ENCODE results near the gene KCNQ1.

KCNQ1 gene

DNA sequence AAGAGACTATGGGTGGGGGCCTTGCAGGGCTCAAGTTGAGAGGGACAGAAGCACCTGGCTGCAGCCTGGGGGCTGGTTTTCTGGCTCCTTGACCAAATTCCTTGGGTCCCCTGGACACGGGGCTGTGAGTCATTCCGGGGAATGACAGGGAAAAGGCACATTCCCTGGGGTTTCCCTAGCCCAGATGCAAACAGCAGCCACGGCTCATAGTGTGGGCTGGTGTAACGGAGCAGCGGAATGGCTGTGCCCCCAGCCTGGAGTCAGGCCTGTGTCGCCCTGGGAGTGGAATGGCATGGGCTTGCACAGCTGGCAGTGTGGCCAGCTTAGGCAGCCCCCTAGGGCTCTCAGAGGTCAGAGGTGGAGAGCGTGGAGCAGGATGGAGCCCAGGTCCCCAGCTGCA is 332.6 kb downstream of the KCNQ1 start:
- DNase-seq (ENCODE audit: low read depth in 2 of 2) = no peak

DNA sequence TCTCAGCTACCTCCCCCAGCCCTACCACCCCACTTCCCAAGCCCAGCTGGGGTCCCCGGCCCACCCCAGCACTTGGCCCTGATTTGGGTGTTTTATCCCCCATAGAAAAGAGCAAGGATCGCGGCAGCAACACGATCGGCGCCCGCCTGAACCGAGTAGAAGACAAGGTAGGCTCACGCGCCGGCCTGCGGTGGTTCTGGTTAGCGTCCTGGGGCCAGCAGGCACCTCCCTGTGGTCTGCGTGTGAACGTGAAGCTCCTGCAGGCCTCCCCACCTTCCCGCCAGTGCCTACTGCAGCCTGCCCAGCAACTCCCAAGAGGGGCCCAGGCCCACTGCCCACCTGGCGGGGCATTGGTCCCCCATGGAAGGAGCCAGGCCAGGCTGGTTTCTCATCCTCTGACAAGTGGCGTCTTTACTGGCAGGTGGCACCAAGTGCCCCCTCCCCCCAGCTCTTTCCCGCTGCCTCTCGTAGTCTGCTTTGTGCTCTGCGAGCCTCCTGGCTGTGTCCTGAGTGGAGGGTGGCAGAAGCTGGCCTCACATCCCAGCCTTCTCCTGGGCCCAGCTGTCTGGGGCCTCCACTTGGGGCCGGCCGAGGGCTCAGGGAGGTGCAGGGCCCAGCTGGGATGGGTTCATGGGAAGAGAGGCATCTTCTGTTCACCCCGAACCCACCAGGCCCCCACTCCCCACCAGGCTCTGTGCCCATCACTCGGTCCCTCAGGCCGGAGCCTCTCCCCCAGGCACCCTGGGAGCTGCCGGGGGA is 333.2 kb downstream of the KCNQ1 start:
- DNase-seq (ENCODE audit: low read depth in 2 of 2) = no peak

DNA sequence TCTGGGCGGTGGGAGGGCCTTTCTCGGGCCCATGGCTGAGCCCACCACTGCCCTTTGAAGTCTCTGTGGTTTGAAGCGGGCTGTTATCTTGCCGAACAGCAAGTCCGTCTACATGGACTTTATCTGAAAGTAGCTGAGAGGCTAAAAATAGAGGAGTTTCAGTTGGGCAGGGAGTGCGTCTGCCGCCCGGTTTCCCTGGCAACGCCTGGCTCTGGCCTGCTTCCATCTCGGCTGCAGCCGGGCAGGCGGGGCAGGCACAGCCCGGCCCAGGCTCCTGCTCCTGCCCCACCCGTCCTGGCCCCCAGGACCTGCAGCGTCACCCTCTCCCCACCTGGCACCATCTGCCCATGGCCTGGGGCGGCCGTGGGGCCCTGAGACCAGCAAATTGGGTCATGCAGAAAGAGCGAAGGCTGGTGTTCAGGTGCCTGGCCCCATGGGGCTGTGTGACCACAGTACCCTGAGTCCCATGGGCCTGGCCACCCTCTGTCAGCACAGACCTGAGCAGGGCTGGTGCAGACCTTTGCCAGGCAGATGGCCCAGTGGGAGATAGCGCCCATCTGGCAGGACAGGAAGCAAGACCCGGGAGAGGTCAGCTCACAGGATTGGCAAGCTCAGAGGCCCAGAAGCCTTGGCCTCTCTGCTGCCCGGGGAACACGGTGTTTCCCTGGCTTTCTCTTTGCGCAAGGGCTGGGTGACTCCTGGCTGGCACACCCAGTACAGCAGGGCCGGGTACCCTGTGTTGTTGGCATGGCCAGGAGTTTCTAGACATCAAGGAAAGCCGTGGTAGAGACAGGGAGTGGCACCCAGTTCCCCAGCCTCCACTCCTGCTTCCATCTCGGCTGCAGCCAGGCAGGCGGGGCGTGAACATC is 334.1 kb downstream of the KCNQ1 start:
- no peak for DNase-seq (ENCODE audit: low read depth in 2 of 2)

DNA sequence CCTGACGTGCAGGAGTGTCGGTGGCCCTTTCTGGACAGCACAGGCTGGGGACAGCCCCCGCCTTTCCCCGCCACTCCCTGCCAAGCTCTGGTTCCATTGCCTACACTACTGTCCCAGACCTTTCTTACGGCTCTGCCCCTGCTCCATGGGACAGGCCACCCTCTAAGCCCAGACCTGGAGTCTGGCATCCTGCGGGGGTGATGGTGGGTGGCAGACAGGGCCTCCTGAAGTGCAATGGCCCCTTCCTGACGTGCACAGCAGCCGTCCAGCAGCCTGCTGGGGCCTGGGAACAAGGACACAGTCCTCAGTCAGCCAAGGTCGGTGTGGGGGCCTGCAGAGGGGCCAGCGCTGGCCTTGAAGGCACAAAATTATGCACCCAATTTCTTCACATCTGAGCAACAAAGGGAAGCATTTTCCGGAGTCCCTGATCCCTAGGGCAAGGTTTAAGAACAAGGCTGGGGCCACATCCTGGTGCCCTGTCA is 334.7 kb downstream of the KCNQ1 start:
- no peak for DNase-seq (ENCODE audit: low read depth in 2 of 2)

DNA sequence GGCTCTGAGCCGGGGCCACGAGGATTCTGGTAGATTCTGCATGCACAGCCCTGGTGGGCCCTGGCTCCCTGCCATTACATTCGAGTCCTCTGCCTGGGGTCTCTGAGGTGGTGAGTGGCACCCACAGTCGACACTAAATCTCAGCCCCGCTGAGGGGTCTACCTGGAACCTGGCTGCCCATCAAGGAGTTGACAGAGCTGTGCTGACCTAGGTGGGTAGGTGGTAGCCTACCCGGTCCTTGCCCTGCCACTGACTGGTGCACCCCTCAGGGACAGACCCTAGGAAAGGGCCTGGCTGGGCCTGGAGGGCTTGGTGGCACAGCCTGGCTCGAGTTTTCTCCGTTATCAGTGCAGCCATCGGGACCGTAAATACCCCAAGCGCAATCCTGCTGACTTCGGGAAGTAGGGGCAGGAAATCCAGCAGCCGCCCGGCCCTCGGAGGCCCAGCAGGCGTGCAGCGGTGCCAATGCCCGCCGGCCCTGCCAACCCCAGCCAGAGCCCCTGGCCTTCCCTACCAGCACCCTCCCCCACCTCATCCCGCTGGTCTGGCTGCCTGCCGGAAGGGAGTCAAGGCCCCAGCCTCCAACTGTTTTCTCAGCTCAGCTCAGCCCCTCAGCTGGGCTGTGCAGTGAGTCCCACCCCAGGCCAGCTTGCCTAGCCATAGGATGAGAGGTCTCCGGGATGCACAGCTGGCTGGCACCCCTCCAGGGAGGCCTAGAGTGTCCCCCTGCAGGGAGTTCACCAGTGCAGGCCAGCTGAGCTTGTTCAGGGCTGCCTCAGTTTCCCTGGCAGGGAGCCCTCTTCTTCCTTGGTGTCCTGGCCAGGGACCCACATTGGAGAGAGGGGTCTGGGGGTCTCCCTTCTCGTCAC is 335.4 kb downstream of the KCNQ1 start:
- no peak for DNase-seq (ENCODE audit: low read depth in 2 of 2)

DNA sequence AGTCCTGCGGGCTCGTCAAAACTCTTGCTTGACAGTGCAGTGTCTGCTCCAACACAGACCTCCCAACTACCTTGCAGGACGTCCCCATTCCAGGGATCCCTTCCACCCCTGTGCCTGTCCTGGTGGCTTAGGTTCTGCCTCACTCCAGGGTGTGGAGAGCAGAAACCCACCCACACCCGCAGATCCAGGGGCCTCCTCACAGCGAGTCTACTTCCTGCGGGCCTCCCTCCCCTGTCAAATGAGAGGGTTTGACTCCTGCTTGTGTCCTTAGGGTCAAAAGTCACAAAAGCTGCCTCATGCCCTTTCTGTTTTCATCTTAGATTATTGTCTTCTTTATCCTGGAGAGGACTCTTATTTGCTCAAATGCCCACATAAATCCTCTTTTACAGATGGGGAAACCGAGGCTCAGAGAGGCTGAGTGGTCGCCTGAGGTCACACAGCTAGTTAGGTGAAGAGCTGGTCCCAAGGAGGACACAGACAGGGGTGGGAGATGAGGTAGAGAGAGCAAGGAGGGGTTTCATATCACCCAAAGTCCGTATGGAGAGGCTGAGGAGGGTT is 336.1 kb downstream of the KCNQ1 start:
- DNase-seq (ENCODE audit: low read depth in 2 of 2) = no peak

DNA sequence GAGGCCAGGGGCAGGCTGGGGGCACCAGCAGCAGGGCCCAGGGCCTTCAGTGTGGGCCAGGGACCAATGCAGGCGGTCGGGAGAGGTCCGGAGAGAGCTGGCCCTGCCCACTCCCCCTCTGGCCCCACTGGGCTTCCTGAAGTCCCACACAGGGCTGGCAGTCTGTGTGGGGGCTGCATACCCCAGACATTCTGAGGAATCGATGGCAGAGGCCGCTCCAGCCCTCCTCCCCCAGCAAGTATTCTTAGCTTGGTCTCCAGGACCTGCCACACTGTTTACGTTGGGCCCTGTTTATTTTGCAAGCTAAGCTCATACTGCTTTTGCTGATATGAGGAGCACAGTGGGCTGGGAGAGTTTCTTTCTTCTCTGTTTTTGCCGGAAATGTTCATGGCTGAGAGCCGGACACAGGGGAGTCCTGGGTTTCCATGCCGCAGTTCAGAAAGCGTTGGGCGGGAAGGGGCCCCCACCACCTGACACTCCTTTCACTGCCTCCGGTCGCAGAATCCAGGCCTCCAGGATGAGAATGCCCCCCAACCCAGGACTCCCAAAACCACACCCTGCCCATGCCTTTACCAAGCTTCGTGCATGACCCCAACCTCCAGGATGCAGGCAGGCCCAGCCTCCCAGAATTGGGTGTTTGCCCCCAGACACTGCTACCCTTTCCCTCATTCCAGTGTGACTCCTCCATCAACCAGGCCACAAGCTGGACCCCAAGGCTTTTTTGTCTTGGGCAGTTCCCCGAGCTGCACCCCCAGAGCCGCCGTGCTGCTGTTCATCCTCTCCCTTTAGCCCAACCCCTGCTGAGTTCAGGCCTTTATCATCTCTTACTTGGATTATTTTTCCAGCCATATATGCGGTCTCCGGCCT is 336.8 kb downstream of the KCNQ1 start:
- no peak for DNase-seq (ENCODE audit: low read depth in 2 of 2)

DNA sequence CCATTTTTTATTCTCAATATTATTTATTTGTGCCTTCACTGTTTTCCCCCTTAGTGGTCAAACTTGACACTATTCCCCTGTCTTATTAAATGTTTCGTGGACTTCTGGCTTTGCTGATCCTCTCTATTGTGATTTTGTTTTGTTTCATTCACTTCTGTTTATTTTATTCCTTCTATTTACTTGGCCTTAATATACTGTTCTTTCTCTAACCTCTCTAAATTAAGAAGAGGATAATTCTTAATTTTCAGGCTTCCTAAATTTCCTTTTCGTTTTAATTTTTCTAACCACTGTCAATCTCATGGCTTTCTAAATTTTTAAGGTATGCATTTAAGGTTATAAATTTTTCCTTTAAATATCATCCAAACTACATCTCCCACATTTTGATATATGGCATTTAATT is 338.0 kb downstream of the KCNQ1 start:
- no peak for DNase-seq (ENCODE audit: low read depth in 2 of 2)

DNA sequence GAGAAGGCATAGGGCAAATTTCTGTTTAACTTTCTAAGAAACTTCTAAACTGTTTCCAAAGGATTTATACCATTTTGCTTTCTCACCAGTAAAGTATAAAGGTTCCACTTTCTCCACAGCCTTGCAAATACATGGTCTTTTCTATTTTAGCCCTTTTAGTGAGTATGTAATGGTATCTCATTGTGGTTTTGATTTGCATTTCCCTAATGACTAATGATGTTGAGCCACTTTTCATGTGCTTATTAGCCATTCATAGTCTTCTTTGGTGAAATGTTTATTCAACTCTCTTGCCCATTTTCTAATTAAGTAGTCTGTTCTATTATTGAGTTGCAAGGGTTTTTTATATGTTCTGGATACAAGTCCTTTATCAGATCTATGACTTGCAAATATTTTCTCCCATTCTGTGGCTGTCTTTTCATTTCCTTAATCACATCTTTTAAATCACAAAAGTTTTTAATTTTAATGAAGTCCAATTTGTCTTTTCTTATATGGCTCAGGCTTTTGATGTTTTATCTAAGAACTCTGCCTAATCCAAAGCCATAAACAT is 338.8 kb downstream of the KCNQ1 start:
- no peak for DNase-seq (ENCODE audit: low read depth in 2 of 2)

DNA sequence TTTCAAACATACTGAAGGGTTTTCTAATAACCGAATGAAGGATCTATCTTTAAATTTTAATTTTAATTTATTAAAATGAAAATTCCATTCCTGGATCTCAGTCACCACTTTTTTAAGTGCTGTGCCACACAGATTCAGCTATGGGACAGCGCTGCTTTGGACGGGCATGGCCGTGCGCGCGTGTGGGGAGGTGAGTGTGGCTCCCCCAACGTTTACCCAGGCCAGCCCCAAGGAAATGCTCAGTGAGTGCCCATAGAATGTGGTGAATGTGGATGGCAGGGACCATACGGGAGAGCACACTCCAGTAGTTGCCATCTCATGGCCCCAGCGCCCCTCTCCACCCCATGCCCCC is 343.0 kb downstream of the KCNQ1 start:
- DNase-seq (ENCODE audit: low read depth in 2 of 2) = no peak

DNA sequence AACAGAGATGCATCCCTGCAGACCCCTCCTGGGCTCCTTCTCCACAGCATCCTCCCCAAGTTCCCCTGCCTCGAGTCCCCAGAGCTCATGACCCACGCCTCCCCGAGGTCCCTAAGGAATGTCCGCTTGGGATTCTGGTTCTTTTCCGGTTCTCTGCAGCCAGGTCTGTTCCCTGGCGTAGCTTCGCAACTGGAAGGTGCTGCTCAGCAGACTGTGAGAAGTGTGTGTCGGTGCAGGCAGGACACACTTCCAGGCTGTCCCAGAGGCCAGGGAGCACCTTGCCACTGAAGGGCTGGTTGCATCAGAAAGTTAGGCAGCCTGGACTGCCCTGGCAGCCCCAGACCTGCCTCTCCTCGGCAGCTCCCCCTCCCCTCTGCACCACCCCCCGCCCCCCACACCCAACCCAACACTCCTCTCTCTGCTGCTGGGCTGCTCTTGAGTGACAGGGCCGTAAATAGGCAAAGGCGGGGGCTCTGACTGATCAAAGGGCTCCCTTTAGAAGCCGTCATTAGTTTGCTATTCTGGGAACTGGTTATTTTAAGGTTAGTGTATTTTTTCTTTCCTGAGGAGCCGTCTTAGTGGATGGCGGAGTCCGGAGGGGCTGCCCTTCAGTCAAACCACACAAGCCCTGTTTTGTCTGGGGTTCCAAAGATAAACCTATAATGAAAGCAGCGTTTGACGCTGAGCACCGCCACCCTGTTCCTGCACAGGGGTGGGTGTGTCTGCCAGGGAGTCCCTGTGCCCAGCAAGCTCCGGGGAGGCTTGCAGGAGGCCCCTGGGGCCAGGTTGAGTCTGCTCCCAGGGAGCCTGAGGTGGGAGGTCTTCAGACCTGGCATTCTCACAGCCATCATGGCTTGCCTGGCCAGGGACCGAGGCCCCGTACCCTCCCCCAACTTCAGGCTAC is 343.6 kb downstream of the KCNQ1 start:
- no peak for DNase-seq (ENCODE audit: low read depth in 2 of 2)

DNA sequence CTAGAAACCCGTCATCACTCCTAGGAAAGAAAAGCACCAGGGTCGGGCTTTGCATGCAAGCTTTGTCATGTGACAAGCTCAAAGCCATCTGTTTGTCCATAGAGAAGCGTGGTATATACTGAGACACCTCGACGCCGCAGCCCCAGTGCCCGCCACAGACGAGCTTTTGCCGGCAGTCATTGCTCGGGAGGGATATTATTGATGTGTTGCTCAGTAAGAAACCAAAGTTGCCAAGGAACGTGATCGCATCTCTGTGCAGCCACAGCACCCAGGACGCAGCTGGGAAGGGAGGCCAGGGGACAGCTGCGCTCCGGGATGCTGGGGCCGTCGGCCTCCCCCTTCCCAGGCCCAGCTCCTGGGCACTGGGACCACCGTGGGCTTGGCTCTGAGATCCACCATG is 344.5 kb downstream of the KCNQ1 start:
- DNase-seq (ENCODE audit: low read depth in 2 of 2) = no peak

DNA sequence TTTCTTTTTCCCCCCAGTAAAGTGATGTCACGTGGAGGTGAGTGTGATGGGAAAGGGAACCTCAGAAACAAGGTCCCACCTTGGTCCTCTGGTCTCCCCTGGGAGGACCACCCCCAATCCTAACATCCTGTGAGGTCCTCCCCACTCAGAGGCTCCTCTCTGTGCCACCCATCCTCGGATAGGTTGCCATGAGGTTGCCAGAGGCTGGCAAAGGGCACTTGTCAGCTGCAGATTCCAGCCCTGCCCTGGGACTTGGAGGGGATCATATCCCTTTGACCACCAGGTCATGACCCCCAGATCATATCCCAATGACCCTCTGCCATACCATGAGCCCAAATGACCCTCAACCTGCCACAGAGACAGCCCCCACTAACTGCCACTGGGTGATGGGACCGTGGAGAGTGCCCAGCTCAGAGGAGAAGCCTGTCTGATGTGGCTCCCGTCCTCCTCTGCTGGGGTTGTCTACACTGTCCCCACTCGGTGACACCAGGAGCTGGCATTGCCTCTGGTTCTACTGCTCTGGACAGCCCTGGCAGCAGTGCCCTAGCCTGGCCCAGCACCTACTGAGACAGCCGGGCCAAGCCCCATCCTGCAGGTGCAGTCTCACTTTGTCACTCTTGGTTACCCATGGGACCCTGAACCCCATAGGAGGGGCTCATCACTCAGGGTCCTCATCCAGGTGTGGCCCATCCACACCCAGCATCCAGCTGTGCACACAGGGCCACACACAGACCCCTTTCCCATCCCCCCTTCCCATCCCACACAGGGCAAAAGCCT is 345.2 kb downstream of the KCNQ1 start:
- no peak for DNase-seq (ENCODE audit: low read depth in 2 of 2)

DNA sequence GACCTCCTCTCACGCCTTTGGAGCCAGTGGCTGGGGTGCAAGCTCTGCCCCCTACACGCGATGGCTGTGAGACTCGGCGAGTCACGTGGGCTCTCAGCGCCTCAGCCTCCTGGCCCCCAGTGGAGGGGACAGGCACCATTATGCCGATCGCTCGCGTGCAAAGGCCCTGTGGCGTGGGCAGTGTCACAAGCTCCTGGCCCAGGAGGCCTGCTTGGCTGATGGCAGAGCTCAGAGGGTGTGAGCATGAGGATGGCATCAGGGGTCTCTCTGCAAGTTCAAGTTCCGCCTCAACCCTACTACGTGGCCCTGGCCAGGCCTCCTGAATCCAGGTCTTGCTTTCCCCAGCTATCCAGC is 345.7 kb downstream of the KCNQ1 start:
- no peak for DNase-seq (ENCODE audit: low read depth in 2 of 2)

DNA sequence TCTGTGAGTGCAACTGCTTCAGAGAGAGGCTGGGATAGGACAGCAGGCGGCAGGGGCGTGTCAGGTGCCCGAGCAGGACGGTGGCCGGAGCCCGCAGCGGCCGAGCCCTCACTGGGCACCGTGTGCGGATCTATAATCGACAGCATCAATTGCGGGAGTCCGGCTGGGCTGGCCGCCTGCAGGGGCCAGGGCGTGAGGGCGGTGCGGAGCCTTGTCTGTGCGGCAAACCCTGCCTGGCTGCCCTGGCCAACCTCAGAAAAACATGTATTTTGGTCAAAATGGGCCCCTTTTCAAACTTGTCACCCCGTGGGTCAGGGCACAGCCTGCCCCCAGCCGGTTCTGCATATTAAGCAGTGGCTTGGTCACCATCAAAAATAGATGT is 346.3 kb downstream of the KCNQ1 start:
- DNase-seq (ENCODE audit: low read depth in 2 of 2) = no peak

DNA sequence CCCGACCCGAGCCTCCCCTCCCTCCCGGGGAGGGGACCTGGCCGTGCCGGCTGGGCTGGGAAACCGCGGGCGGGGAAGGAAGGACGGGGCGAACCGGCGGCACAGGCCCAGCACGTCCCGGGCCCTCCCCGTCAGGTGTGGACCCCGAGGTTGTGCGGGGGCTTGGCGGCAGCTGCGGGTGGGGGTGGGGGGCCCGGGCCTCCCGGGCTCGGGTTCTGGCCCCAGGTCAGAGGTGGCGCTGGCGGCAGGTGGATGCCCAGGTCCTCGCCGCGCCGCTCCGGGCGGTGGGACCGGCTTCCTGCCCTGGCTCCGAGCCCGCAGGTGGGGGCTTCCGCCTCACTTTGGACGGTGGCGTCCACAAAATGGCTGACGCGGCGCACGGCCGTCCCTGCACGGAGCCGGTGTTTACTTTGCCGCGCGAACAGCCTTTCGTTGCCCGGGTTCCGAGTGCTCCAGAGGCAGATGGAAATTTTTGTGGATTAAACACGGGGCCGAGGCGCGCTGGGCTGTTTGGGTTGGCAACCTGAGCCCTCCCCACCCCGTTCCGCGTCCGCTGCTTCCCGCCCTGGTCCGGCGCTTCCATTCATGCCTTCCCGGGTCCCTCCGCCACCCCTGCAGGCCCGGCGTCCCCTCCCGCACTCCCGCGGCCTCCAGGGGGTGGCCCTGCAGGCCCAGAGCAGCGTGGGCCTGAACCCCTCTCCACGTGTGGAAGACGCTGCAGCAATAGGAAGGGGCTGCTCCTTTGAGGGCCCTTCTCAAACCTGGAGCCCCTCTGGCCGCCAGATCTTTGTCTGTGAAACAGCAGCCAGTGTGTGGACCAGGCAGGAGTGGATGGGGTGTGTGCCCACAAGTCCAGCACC is 346.9 kb downstream of the KCNQ1 start:
- no peak for DNase-seq (ENCODE audit: low read depth in 2 of 2)

DNA sequence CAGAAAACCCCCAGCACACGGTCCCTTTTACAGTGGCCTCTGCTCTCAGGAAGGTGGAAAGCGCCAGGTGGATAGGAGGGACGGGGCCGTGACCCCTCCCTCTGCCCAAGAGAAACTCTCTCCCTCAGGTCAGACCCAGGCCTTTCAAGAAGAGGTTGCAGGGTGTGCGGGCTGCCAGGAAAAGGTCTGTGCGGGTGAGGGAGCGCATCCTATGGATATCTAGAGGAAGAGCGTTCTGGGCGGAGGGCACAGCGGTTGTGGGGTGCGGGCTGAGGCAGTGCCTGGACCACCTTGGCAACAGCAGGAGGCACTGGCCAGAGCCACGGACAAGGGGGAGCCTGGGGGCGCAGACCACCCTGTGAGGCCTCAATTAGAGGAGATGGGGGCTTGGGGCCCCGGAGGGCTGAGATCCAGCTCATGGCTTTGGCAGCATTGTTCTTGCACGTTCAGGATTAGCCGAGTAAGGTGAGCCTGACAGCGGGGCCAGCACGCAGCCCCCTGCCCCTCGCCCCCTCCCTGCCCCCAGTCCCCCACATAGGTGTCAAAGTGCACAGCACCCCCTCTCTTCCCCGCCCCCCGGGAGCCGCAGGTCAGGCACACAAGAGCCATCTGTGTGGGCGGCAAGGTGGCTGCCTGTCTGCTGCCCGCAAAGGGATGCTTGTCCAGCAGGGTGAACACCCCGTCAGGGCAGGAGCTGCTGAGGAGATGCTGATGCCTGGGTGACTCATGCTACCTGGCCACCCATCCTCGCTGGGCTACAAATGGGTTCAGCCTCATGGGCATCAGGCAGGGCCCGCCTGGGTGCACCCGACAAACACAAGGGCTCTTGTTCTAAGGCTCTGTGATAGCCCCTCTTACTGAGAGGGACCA is 347.8 kb downstream of the KCNQ1 start:
- DNase-seq (ENCODE audit: low read depth in 2 of 2) = no peak

All from stimulated activated CD4-positive, alpha-beta T cell treated with anti-CD3 and anti-CD28 coated beads, Interleukin-12 subunit alpha, Interleukin-12 subunit beta, amount 100 ng/mL, for 24 hours (primary cell).